ENCODE results near the gene TFEC.
"Not testable (repeated sequence)": the region's sequence is repeated elsewhere in the genome, so short reads cannot be mapped to it uniquely, and the experiment has no call there.

Gene TFEC

DNA sequence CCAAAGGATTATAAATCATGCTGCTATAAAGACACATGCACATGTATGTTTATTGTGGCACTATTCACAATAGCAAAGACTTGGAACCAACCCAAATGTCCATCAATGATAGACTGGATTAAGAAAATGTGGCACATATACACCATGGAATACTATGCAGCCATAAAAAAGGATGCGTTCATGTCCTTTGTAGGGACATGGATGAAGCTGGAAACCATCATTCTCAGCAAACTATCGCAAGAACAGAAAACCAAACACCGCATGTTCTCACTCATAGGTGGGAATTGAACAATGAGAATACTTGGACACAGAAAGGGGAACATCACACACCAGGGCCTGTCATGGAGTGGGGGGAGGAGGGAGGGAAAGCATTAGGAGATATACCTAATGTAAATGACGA, 100.4 kb downstream of the TFEC start:
- not testable (repeated sequence) for DNase-seq (ENCODE audit: low spot score); FAIRE-seq

DNA sequence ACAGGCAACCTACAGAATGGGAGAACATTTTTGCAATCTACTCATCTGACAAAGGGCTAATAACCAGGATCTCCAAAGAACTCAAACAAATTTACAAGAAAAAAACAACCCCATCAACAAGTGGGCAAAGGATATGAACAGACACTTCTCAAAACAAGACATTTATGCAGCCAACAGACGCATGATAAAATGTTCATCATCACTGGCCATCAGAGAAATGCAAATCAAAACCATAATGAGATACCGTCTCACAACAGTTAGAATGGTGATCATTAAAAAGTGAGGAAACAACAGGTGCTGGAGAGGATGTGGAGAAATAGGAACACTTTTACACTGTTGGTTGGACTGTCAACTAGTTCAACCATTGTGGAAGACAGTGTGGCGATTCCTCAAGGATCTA, 100.8 kb downstream of the TFEC start:
- not testable (repeated sequence) for DNase-seq (ENCODE audit: low spot score); FAIRE-seq

DNA sequence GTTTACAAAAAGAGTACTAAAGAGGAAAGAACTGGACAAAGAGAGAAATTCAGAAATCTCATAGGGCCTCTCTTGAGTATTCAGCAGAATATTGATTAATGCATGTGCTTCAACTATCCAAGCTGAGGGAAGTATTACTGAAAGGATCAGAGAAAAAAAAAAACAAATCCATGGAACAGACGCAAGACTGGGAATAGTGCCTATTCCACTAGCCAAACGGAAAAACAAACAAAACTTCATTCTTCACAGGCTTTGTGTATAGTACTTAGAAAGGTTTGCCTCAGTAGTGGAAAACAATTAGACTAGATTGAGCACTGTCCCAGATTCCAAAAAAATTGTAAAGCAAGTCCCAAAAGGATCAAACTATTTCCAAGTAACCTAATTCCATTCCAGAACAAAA, 106.2 kb downstream of the TFEC start:
- DNase-seq (ENCODE audit: low spot score): no peak
- FAIRE-seq: no peak

DNA sequence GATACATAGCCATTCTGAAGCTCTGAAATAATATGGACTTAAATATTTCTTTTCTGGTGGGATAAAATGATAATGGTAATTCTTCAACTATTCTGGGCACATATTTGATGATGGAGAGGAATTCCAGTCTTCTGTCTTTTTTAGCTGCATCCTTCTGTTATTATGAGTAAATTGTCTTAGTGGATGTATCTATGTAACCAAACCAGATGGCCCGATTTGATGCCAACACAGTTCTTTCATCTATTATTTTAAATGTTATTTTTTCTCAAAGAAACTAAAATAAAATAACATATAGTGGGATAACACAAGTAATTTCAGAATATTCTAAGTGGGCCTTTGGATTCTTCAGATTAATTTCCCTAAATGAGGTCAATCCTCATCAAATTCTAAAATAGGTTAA, 110.2 kb downstream of the TFEC start:
- DNase-seq (ENCODE audit: low spot score): no peak
- no peak for FAIRE-seq

DNA sequence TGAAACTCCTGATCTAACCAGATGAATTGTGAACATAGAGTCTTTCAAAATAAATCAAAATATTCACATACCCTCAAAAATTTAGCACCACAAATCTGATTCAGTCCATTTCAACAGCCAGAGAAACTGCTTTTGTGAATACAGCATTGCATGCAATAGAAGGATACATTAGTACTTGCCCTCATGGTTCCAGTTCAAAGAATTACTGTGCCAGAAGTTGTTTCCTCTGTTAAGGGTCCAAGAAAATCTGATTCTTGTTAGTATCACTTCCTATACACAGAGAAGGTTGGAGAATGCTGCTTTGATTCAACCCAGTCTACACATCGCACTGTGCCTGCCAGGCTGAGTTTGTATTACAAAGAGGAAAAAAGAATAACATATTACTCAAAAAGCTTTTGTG, 115.6 kb downstream of the TFEC start:
- DNase-seq (ENCODE audit: low spot score) (no peak), FAIRE-seq (no peak)

DNA sequence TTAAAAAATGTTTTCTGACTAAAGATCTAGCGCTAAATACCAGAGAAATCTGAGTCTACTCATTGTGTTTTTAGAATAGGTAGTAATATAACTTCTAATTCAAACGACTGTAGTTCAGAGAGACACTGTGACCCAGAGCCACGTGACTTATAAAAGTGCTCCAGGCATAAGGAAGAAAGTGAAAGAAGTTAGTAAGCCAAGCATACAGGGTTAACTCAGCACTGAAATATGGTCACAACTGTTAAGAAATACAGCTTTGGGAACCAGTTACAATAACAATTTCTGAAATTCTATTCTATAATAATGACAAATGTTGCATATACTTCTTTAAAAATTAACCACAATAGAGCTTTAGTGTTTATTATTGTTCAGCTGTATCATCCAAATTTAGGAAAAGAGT, 119.1 kb downstream of the TFEC start:
- no peak for DNase-seq (ENCODE audit: low spot score)
- FAIRE-seq: no peak

DNA sequence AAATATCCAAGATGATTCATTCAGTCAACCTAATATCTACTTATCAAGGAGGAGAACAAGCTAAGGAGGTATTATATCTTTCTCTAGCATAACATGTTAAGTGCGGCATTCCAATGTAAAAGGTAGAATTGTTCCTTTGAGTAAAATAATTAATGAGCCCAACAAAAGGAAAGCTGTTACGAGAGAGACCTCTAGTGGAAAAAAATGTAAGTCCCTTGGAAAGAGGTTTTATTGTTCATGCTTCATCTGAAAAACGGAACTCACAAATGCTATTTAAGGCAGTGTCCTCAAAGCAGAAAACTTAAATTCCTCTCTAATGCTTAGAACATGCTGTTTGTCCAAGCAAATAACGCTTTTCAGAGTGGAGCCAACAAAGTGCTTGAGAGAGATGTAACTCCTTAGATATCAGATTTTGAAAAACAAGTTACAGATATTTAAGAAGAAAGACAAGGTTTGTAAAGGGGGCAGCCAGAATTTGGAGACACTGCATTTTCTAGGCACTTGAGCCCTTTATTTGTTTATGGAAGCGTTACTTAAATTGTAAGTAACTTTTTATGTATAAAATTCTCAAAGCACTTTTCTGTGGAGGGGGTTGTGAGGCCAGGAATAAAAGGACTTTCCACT, 119.9 kb downstream of the TFEC start:
- DNase-seq (ENCODE audit: low spot score) (peak; percentile 42), FAIRE-seq (peak; percentile 67)

DNA sequence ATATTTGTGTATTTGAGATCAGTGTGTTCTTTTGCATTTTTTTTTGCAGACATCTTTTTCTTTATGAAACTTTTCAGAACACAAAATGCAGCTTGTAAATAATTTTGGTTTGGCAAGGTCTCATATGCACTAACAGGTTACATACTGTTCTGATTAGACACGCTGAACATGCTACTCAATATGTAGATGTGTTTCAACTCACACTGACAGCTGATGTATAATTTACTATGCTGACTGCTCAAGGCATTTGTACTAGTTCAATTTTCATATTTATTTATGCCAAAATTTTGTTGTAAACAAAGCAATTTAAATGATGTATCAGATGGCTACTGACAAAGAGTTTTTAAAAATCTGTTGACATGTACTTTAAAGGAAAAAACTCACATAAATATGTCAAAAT, 123.8 kb downstream of the TFEC start:
- no peak for DNase-seq (ENCODE audit: low spot score)
- no peak for FAIRE-seq

DNA sequence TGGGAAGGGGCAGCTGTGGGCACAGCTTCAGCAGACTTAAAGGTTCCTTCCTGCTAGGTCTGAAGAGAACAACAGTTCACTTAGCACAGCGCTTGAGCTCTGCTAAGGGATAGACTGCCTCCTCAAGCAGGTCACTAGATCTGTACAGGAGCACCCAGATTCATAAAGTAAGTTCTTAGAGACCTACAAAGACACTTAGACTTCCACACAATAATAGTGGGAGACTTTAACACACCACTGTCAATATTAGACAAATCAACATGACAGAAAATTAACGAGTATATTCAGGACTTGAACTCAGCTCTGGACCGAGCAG, 140.9 kb downstream of the TFEC start:
- FAIRE-seq (no peak), DNase-seq (ENCODE audit: low spot score) (no peak)

DNA sequence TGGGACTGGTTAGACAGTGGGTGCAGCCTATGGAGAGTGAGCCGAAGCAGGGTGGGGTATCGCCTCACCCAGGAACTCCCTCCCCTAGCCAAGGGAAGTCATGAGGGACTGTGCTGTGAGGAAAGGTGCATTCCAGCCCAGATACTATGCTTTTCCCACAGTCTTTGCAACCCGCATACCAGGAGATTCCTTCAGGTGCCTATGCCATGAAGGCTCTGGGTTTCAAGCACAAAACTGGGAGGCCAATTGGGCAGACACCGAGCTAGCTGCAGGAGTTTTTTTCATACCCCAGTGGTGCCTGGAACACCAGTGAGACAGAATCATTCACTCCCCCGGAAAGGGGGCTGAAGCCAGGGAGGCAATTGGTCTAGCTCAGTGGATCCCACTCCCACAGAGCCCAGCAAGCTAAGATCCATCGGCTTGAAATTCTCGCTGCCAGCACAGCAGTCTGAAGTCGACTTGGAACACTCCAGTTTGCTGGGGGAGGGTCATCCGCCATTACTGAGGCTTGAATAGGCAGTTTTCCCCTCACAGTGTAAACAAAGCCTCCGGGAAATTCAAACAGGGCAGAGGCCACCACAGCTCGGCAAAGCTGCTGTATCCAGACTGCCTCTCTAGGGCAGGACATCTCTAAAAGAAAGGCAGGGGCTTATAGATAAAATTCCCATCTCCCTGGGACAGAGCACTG, 141.4 kb downstream of the TFEC start:
- no peak for DNase-seq (ENCODE audit: low spot score)
- FAIRE-seq: no peak

DNA sequence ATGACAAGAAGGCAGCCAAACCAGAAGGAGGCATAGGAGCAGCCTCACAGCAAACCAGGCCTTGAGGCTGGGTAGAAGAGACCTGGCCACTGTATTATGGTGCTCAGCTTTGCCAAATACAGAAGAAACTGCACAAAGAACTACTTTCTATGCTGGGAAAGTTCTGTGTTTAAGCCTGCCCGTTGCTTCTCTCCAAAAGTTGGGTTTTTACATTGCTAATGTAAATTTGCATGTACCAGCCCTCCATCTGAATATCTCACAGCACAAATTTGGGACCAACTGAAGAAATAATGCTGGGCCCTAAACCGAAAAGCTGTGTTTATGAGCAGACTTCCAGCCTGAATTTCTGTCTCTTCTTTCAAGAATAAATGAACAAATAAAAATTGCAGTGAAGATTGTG, 145.0 kb downstream of the TFEC start:
- FAIRE-seq (no peak), DNase-seq (ENCODE audit: low spot score) (no peak)
